Heart right ventricle (tissue), 16 donors: Measurements from ENCODE around the gene PGAM4. TPM values are rescaled to one million over a fixed set of nuclear protein-coding genes. Genes with fewer than 3 reads are reported as not detected.

ENCODE experiments used
- ATAC-seq, 8 donors: fragments of 200-7000 bp; cut with Tn5 transposase; one replicate each; pipeline ENCODE4 v1.9.1; 2020; ENCODE audit warnings: mild to moderate bottlenecking in 8 of 8, moderate library complexity in 8 of 8, moderate number of reproducible peaks in 1 of 8
- DNase-seq, 2 donors: peaks; one replicate each; pipeline ENCODE4 v3.0.0-alpha.2; 2020
- H3K27ac ChIP-seq, 10 donors: fragments of 200-600 bp; sonication (generic) in 2 of 10; one replicate each; pipeline versions ENCODE4 v1.5.0 to v1.8.0; 2020 to 2022; ENCODE audit warnings: mild to moderate bottlenecking in 3 of 10
- H3K27me3 ChIP-seq, 7 donors: fragments of 200-600 bp; one replicate each; pipeline ENCODE4 v1.8.0; 2021 to 2022; ENCODE audit warnings: mild to moderate bottlenecking in 2 of 7
- H3K36me3 ChIP-seq, 9 donors: fragments of 200-600 bp; sonication (generic) in 1 of 9; one replicate each; pipeline versions ENCODE4 v1.5.0 to v1.8.0; 2020 to 2022; ENCODE audit warnings: mild to moderate bottlenecking in 2 of 9
- H3K4me1 ChIP-seq, 9 donors: fragments of 200-600 bp; sonication (generic) in 1 of 9; one replicate each; pipeline versions ENCODE4 v1.5.0 to v1.8.0; 2020 to 2022; ENCODE audit warnings: mild to moderate bottlenecking in 4 of 9
- H3K4me3 ChIP-seq, 10 donors: fragments of 200-600 bp; sonication (generic) in 2 of 10; one replicate each; pipeline versions ENCODE4 v1.5.0 to v1.8.0; 2020 to 2022; ENCODE audit warnings: mild to moderate bottlenecking in 7 of 10, moderate library complexity in 2 of 10
- H3K9me3 ChIP-seq, 11 donors: fragments of 200-600 bp in 10 of 11; sonication (generic) in 2 of 11; one replicate each; pipeline versions ENCODE4 v1.5.0 to v1.8.0; 2013 to 2022; ENCODE audit warnings: mild to moderate bottlenecking in 2 of 11, control low read depth in 1 of 11, moderate library complexity in 1 of 11
- WGBS, 2 donors: extraction: QIAGEN DNeasy Blood & Tissue Kit; methylation state at CpG; one replicate each; pipeline ENCODE4 v1.1.7; 2013; ENCODE audit warnings: inconsistent platforms in 1 of 2; 5-methylcytosine and 5-hydroxymethylcytosine counted together
- intact Hi-C, 10 donors: fragments of 100-400 bp; cut with DNase I; formaldehyde crosslinking; loops; one replicate each; pipeline versions ENCODE4 v1.11.1 to v1.14.2; 2022
- polyA plus RNA-seq, 2 donors: library from polyadenylated mRNA; stranded (reverse); fragments of 200-250 nt; gene quantifications; one replicate each; pipeline ENCODE4 v1.2.3, GENCODE V29; 2013
- total RNA-seq, 10 donors: library from RNA; stranded (reverse); fragmentation: NEBNext Ultra II Directional in 3 of 10; extraction: Animal tissue kit (Norgen Biotek cat#: 25700) in 3 of 10; gene quantifications; one replicate each; pipeline versions ENCODE4 v1.2.1 to v1.2.4, GENCODE V29; 2021 to 2023
- TF ChIP-seq, protein P1 (sequence below), 9 donors: fragments of 200-600 bp; sonication (generic) in 2 of 9; IDR thresholded peaks; one replicate each; pipeline versions ENCODE4 v1.5.0 to v1.8.0; 2021 to 2022; ENCODE audit warnings: antibody characterized with exemption in 9 of 9, mild to moderate bottlenecking in 5 of 9, moderate library complexity in 1 of 9
- donor health status: Arrhythmogenic right ventricular cardiomyopathy.
- donor health status: ischemic (EF 13 %, LVEDD 7.1; RV severe dilation, severe dysfunction).
- donor health status: healthy with polysubstance abuse.
- donor health status: DM: no; HTN: yes; CAD: no.
- donor health status: DM: no; HTN: no; CAD: no.
- donor health status: ischemic (EF 25% LVEDD 6.9; RV normal size, moderate dysfunction).
- donor health status: ischemic (EF 25% LVEDD 5.7; RV mildly dilated, moderate dysfunction).
- donor health status: healthy.
- donor health status: DM: yes; HTN: yes; CAD: no.
- donor health status: Ischemic cardiomyopathy.
- donor health status: ischemic (EF 35%, LVEDD 5.7; RV mildly dilated, moderate dysfunction).
- donor health status: nonischemic (EF 11% LVEDD 7.7; RV severe dilation, severe dysfunction).
- donor health status: DM: yes; HTN: yes; CAD: no.
- donor health status: PGD.
- donor health status: ischemic (EF 29% LVEDD 5.4; RV normal size, mild dysfunction).
- donor health status: nonischemic (EF 23%, LVEDD 6.1; RV moderate dilation, normal function).

PGAM4 gene
- total and polyA plus RNA-seq, 12 donors: not detected

DNA sequence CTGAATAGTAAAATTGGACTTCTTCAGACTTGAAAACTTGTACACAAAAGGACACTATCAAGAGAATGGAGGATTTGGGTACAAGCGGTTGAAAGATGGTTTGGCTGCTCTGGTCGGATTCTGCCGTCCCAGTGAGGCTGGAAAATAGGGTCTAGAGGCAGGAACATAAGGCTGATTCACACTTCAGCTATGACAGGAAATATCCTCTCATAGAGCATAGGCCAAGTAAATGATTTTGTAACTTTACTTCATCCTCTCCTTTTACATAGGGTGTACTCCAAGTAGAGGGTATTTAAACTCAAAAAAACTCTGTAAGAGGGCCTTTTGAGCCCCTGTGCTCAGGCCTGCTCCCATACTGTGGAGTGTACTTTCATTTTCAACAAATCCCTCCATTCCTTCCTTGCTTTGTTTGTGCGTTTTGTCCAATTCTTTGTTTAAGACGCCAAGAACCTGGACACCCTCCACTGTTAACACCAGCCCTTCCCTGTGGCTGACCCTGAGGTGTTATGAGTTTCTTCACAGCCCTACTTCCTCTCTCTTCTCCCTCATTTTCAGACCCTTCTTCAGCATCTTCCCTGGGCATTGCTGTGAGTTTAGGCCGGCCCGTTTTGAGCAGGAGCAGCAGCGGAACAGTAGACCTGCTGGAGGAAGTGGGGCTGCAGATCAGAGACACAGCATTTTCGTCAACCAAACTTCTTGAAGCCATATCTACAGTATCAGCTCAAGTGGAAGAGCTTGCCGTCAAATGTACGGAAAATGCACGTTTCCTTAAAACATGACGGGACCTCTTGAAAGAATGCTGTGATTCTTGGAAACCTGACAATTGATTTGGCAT lies 7.2 kb downstream of the PGAM4 start:
- ATAC-seq: no peak
- Histone ChIP-seq H3K27ac (no peak overlapping the region), H3K36me3 (no peaks in the 10 kb centered on the region), H3K4me1 (no peaks in the 10 kb centered on the region), H3K4me3 (peak overlapping the region in 1 of 10 donors; percentile 17), H3K9me3 (peaks cover 0 to 14% (median 4%) of the 10 kb centered on the region in 11 donors), H3K27me3 (peaks cover 0 to 5% (median 0%) of the 10 kb centered on the region in 7 donors)
- WGBS, 2 donors: 74 to 82% methylated on average over 13 of the region's 13 CpGs
- TF ChIP-seq, protein P1, sequence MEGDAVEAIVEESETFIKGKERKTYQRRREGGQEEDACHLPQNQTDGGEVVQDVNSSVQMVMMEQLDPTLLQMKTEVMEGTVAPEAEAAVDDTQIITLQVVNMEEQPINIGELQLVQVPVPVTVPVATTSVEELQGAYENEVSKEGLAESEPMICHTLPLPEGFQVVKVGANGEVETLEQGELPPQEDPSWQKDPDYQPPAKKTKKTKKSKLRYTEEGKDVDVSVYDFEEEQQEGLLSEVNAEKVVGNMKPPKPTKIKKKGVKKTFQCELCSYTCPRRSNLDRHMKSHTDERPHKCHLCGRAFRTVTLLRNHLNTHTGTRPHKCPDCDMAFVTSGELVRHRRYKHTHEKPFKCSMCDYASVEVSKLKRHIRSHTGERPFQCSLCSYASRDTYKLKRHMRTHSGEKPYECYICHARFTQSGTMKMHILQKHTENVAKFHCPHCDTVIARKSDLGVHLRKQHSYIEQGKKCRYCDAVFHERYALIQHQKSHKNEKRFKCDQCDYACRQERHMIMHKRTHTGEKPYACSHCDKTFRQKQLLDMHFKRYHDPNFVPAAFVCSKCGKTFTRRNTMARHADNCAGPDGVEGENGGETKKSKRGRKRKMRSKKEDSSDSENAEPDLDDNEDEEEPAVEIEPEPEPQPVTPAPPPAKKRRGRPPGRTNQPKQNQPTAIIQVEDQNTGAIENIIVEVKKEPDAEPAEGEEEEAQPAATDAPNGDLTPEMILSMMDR (IDR thresholded peaks at IDR 0.05): no peak
- intact Hi-C loops: no loop called here
- no peak for DNase-seq

DNA sequence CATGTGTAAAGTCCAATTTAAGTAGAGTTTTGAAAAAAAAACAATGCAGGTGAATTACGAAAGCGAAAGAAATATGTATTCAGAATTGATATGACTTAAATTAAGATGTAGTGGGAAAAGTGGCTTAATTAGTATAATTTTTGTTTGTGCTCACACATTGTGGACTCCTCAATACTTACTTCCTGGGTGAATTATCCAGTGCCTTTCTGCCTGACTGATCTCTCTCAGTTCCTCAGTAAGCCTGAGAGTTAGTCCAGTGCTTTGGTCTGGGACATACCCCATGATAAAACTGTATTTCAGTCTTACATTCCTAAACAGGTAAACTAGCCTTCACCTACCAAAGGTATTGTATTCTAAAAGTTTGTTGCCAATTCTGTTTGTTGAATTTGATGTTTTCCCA lies 8.4 kb downstream of the PGAM4 start:
- whole genome bisulfite sequencing, 2 donors: 97 to 100% methylated on average over 2 of the region's 2 CpGs
- intact Hi-C loops: no loop called here

DNA sequence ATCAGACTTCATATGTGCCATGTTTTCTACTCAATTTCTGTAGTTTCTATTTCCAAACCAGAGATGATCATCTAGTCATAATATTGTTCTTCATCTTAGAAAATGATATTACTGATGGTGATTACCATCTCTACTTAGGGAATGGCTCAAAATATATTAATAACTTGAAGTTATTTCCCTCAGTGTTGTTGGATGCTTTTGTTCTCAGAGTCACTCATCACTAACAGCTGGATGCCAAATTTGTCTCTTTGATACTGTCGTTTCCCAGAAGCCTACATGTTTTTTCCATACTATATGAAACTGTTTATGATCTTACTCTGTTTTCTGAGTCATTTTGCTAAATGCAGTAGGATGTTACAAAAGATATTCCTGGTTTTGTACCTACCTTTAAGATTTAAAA lies 8.9 kb downstream of the PGAM4 start:
- intact Hi-C loops: no loop called here
- Histone ChIP-seq H3K27me3 (peaks cover 0 to 5% (median 0%) of the 10 kb centered on the region in 7 donors), H3K27ac (no peak overlapping the region), H3K4me3 (no peak overlapping the region), H3K9me3 (peaks cover 0 to 14% (median 4%) of the 10 kb centered on the region in 11 donors), H3K4me1 (no peaks in the 10 kb centered on the region), H3K36me3 (no peaks in the 10 kb centered on the region)
- DNase-seq: no peak
- ATAC-seq: no peak
- 0 to 49% methylated on average over 1 of the region's 1 CpG for WGBS, 2 donors
- TF ChIP-seq, protein P1 (IDR thresholded peaks at IDR 0.05): no peak

More for the DNA sequence above, 8.4 kb downstream of the PGAM4 start:
- no peak for DNase-seq
- Histone ChIP-seq H3K27ac (no peak overlapping the region), H3K4me1 (no peaks in the 10 kb centered on the region), H3K9me3 (peaks cover 0 to 14% (median 4%) of the 10 kb centered on the region in 11 donors), H3K36me3 (no peaks in the 10 kb centered on the region), H3K4me3 (no peak overlapping the region), H3K27me3 (peaks cover 0 to 5% (median 0%) of the 10 kb centered on the region in 7 donors)
- no peak for ATAC-seq
- TF ChIP-seq, protein P1 (IDR thresholded peaks at IDR 0.05): no peak

DNA sequence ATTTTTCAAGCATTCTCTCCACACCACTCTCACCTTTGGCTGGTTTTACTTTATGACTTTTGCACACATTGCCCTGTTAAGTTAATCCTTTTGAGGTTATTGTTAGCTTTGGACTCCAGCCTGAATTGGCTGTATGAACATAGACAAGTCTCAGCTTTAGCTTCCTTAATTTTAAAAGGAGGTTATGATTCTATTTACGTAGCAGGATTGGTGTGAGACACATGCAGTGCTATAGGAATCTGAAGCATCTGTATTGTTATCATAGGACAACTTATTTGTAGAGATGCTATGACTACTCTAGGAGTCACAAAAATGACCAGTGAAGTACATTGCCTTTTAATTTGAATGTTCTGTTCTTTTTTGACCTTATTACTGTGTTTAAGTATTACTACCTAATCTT lies 15.7 kb downstream of the PGAM4 start:
- Histone ChIP-seq H3K4me3 (no peak overlapping the region), H3K27ac (no peak overlapping the region), H3K36me3 (no peaks in the 10 kb centered on the region), H3K27me3 (no peaks in the 10 kb centered on the region), H3K4me1 (peaks cover 0 to 14% (median 4%) of the 10 kb centered on the region in 9 donors), H3K9me3 (peaks cover 0 to 11% (median 4%) of the 10 kb centered on the region in 11 donors)
- intact Hi-C loops: no loop called here
- no peak for ATAC-seq
- WGBS, 2 donors: 10 to 28% methylated on average over 1 of the region's 1 CpG
- TF ChIP-seq, protein P1 (IDR thresholded peaks at IDR 0.05): no peak
- DNase-seq: no peak
